ENCODE data around the gene CPE. TPM values are rescaled to one million over a fixed set of nuclear protein-coding genes. Genes with fewer than 3 reads are reported as not detected.

Gene CPE
- total RNA-seq, 1 donor from 2014 or later, result 64.3 TPM

DNA sequence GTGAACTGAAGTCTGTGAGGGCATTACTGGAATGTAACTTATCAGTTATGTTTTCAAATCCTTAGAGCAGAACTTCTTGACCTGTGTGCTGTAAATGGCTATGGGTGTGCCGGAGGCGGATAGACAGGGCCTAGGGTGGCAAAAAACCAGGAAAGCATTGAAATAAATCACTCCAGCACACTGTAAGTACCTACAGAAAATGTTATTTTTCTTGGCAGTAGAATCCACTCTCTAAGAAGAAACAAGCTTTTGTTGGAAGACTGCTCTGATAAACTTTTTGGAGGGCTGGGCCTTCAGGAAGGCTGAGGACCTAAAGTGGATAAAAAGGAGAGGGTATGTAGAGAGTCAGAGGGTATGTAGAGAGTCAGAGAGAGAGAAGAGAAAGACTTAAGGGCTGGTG lies 14.9 kb downstream of the CPE start:
- DNase-seq, result no peak
- intact Hi-C loops (cut with micrococcal nuclease), result no loop called here
- no peak for ATAC-seq

DNA sequence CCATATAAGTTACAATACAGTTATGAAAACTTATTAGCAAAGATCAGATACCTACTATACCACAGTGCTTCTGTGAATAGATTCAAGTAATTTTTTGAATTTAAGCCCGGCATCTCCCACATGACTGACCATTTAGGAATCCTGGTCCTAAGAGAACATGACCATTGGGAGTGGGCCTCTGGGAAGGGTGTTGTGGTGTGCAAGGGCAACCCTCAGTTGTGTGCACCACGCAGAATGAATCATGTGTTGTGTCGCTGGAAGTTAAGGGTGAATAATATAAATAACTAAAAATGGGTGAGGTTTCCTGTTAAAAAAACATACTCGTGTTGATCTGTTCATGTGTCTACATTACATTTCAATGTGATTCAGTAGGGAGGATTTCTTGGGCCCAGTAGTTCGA lies 15.5 kb downstream of the CPE start:
- ATAC-seq (no peak), DNase-seq (no peak)
- intact Hi-C loops (cut with micrococcal nuclease), result no loop called here

DNA sequence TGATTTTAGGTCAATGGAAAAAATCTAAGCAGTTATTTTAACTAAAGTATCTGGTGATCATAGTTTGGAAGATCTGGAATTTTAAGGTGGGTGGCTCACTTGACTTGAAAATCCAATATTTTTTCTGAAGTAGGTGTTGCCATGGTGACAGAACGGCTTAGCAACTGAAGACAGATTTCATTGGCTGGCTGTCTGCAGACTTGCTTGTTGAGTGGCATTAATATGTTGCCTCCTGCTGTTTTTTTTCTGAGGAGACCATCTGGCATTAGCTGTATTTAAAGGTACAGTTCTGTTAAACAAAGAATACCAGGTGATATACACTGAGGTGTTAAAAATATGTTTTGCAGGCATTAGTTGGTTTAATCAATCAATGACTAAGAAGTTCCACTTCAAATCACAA lies 19.8 kb downstream of the CPE start:
- intact Hi-C loops (cut with micrococcal nuclease), result no loop called here

DNA sequence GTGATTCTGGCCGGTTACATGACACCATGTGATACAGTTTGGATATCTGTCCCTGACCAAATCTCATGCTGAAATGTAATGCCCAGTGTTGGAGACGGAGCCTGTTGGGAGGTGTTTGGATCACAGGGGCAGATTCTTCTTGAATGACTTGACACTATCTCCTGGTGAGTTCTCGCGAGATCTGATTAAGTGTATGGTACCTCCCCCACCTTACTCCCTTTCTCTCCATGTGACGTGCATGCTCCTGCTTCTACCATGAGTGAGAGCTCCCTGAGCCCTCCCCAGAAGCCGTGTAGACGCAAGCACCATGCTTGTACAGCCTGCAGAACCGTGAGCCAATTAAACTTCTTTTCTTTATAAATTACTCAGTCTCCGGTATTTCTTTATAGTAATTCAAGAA lies 23.6 kb downstream of the CPE start:
- no peak for ATAC-seq
- intact Hi-C loops (cut with micrococcal nuclease), result no loop called here
- DNase-seq, result no peak

More for the DNA sequence above, 19.8 kb downstream of the CPE start:
- no peak for DNase-seq
- no peak for ATAC-seq

DNA sequence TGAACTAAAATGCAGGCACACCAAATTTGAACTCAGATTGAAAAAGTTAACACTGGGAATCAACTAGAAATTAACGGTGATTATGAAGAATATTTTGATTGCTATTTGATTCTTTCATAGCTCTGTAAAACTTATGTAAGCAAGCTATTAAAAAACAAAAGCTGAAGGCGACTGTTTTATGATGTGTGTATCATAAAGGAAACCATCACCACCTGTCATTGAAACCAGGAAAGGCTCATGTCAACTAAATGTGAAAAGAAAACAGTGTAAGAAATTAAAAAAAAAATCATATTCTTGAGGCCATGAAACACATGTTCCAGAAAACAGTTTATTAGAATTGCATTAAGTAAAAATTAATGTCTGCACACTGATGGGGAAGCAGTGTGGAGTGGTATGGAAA lies 24.2 kb downstream of the CPE start:
- ATAC-seq (no peak), DNase-seq (no peak)
- intact Hi-C loops (cut with micrococcal nuclease), result no loop called here

DNA sequence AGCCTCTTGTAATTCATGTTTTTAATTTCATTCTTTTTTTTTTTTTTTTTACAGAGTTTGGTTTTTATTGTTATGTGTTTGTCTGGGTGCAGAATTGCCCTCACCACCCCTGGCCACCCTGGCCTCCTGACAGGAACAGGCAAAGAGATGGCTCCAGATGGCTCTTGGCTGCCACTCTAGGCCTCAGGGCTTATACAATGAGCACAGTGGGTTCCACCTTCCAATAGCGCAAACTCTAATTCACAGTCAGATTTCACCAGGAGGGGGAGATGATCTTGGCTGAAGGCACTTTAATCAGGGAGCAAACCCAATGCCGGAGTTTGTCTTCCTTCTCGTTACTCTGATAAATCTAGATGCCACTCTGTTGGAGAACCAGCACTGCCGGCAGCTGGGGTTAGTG lies 24.8 kb downstream of the CPE start:
- ATAC-seq (no peak), DNase-seq (no peak)
- intact Hi-C loops (cut with micrococcal nuclease), result no loop called here

DNA sequence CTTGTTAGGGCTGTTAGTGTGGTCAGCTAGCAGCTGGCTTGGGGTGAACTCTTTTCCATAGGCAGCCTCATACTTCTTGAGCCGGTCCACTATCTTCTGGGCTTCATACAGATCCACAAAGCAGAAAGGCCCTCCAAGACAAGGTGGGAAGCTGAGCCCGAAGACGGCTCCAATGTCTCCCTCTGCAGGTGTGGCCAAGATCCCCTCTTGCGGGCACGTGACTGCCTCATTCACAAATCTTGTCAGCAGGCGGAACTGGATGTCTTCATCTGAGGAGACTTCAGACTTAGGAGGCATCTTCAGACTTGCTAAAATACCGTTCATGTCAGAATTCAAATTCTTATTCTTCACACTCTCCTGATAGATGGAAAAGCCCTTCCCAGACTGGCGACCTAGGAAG lies 25.3 kb downstream of the CPE start:
- DNase-seq, result no peak
- no peak for ATAC-seq
- intact Hi-C loops (cut with micrococcal nuclease), result no loop called here

DNA sequence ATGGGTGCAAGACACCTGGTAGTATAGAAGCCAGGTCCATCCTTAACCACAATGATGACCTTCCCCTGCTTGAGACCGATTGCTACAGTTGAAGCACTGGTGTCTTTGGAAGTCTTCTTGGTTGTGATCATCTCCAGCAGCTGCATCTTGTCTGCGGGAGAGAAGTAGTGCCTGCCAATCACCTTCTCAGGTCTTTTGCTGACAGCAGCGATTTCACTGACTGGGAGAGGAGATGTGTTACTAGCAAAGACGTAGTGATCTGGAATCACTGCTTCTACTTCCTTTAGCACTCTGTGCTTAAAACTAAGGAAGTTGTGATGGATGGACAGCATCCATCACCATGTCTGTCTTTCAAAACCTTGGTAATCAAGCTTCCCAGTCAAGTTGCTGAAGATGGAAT lies 25.9 kb downstream of the CPE start:
- intact Hi-C loops (cut with micrococcal nuclease), result no loop called here
- ATAC-seq, result no peak
- DNase-seq, result no peak

DNA sequence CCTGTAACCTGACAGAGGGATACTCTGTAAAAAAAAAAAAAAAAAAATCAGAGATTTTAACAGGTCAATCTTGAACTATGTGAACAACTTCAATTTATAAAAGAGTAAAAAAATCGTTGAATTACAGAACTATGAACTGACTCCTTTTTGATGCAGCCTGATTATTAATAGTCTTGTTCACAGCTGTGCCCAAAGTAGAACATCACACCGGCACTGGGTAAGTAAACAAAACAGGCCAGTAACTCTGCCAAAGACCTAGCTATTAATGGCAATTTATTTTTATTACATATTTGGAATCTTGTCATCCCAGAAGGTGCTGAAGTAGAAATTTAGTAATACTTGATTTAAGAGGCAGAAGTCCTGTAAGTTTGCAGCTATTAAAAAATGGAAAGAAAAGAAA lies 31.4 kb downstream of the CPE start:
- intact Hi-C loops (cut with micrococcal nuclease), result no loop called here
- DNase-seq (no peak), ATAC-seq (peak; percentile 41)

DNA sequence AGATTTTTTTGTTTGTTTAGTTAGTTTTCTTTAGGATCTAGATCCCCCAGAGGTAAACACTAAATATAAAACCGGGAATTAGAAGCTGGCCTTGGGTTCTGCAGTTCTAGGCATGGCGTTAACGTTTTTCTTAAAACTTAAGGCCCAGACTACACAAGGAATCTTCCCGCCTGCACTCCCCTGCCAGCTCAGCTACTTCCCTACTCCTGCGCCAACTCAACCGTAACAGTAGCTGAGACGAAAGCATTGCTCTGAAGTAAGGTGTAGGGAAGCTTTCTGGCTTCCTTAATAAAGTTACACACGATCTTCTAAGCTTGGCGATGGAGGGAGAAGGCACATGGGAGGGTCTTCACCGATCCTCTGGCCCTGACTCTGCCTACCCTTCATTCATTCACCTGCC lies 37.1 kb downstream of the CPE start:
- DNase-seq, result no peak
- ATAC-seq, result no peak
- intact Hi-C loops (cut with micrococcal nuclease), result no loop called here

DNA sequence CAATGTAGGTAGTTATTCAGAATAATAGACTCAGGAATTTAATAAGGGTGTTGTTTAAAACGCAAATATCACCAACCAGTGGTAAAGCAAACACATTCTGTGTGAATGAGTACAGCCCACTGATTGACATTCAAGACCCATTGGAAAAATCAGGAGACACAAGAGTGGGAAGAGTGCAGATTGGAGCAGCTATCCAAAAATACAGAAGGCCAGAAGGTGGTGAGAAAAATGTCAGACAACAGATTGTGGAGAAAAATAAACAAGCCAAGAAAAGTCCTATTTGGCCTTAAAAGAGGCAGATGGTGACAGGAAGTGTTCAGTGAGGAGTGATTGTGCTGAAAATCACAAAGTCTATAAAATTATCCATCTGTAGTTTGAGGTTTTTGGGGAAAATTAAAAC lies 39.3 kb downstream of the CPE start:
- intact Hi-C loops (cut with micrococcal nuclease), result no loop called here
- DNase-seq, result no peak
- no peak for ATAC-seq

DNA sequence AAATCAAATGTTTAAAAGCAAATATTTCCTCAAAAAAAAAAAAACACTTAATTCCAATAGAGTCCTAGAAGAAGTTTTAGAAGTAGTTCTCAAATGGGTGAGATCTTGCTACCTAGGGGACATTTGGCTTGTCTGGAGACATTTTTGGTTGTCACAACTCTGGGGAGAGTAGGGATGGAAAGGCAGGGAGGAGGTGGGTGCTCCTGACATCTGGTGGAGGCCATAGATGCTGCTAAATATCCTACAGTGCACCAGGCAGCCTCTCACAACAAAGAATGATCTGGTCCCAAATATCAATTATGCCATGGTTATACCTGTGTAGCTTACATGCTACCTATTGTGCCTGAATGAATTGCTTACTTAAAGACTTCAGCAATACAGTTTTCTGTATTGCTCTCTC lies 46.8 kb downstream of the CPE start:
- ATAC-seq, result no peak
- intact Hi-C loops (cut with micrococcal nuclease), result no loop called here

DNA sequence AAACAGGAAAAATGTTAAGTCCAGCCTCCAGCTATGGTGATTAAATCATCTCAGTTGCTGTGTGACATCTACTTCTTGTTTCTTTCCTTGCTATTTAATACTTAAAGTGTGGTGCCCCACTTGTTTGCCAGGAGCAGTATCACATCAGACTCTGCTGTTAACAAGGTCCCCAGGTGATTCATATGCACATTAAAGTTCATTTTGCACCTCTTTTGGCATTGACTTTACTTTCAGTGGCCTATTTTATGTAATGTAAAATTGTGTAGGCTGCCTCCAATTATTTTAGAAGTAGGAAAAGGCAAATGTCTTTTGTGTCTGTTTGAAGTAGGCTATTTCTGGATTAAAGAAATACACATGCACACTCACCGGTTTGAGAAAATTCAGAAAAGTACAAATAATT lies 47.5 kb downstream of the CPE start:
- intact Hi-C loops (cut with micrococcal nuclease), result no loop called here
- no peak for DNase-seq
- ATAC-seq, result no peak

More for the DNA sequence above, 46.8 kb downstream of the CPE start:
- no peak for DNase-seq

DNA sequence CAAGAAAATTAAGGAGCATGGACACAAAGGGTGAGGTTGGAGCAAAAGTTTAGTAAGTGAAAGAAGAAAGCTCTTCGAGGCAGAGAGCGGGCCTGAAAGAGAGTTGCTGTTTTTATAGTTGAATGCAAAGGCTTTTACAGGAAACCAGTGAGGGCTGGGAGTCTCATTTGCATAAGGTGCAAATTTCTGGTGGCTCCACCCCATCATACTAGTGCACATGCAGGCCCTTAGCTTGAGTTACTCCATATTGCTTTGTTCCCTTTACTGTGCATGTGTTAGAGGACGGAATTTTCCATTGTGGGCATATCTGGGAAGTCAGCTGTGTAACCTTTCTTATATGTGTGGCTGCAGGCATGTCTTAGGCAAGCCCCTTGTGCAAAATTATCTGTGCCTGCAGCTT lies 48.0 kb downstream of the CPE start:
- DNase-seq (no peak), ATAC-seq (no peak)
- intact Hi-C loops (cut with micrococcal nuclease), result no loop called here

DNA sequence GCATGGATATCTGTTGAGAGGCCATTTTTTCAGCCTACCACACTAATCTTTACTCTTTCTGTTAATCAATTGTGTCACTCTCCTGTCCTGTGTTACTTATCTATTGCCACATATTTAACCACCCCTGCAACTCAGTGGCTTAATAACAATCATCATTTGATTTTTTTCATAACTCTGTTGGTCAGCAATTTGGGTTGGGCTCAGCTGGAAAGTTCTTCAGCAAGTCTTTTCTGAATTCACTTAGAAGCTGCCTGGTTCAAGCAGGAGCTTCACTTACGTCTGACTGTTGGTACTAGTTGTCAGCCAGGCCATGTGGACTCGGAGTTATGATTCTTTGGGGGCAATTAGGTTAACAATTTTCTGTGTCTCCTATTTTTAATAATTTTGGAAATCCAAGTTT lies 50.1 kb downstream of the CPE start:
- ATAC-seq, result no peak
- DNase-seq, result no peak
- intact Hi-C loops (cut with micrococcal nuclease), result no loop called here

DNA sequence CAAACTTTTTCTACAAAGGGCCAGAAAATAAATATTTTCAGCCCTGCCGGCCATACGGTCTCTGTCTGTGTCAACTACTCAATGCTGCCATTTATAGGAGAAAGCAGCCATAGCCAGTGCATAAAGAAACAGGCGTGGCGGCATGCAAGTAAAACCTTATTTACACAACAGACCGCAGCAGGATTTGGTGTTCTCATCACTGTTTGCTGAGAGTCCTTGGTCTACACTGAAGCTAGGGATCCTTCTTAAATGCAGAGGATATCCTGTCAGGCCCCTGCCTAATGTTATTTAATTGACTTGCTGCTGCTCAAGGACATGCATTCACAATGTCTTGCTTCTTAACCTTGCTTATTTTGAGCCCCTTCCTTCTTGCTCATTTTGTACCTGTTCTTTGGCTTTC lies 54.7 kb downstream of the CPE start:
- no peak for DNase-seq
- intact Hi-C loops (cut with micrococcal nuclease), result no loop called here
- no peak for ATAC-seq

DNA sequence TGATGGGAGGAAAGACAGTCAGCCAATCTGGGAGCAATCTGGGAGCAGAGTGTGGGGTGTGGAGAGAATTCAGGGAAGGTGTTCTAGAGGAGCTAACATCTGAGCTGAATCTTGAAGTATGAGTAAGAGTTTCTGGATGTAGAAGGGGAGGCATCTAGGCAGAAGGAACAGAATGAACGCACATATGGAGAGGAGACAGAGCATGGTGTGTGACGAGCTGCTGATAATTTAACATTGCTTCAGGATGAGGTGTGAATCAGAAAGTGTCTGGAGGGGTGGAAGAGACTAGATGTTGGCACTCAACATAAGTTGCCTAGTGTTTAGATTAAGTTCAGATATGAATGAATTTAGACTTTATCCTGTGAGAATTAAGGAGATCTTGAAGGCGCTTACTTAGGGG lies 58.9 kb downstream of the CPE start:
- intact Hi-C loops (cut with micrococcal nuclease), result no loop called here
- DNase-seq (no peak), ATAC-seq (no peak)

DNA sequence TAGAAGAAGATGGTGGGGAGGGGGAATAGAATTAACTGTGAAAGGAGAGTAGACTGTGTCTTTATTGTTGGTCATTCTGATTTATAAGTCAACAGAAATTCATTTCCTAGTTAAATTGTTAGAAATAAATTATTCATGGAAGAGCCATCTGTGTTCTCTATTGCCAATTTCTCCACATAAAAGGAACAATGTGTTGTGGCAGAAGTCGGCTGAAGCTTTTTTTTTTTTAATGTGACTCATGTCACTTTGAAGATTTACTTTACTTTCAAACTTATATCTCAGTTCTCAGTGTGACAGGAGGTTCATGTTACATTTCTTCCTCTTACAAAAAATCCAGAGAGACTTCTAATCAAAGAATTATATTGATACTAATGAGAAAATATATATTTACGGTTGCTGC lies 60.5 kb downstream of the CPE start:
- intact Hi-C loops (cut with micrococcal nuclease), result no loop called here
- DNase-seq (no peak), ATAC-seq (no peak)

DNA sequence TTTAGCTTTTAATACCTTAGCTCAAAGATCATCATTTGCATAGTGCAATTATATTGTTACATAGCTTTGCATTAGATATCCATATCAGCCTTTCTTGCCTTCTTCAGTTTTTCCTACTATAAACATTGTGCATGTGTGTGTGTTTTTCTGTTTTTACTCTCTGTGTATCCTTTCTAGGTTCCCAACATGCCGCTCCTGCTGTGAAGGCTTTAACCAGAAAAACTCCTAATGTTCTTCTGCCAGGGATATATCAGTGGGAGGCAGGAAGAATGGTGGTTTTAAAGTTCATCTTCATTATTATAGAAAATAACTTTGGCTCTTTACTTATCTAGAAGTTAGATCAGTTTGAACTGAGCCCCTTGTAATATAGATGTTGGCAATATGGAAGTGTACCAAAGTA lies 61.2 kb downstream of the CPE start:
- DNase-seq, result no peak
- ATAC-seq, result no peak
- intact Hi-C loops (cut with micrococcal nuclease), result no loop called here

DNA sequence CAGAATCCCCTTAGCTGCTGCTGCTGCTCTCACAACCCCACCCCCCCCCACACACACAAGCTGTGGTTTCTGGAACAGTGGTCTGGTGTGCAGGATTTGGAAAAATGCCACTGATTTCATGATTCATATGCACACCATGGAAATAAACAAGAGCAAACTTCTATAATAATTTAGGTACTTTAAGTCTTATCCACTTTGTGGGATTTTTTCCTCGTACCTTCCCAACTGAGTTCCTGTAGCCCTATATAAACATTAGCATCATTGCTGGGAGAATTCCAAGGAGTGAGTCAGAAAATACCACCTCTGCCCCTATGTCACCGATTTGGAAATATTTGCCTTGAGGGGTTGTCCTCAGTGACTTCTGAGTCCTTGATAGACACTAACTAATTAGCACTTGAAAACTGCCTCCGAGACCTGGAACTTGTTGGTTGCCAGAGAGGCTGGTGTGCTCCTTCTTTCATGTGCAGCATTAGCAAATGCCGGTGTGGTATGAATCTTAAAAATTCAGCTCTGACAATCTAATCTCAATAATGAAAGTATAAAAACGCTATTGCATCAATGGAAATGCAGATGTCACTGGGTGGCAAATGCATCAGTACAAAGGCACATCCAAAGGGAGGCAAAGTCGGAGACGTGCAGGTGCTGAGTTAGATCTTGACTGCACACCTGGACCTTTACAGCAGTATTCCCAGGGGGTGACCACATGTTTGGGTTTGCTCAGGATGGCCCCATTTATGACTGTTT lies 61.8 kb downstream of the CPE start:
- intact Hi-C loops (cut with micrococcal nuclease), result no loop called here
- DNase-seq (no peak), ATAC-seq (no peak)

DNA sequence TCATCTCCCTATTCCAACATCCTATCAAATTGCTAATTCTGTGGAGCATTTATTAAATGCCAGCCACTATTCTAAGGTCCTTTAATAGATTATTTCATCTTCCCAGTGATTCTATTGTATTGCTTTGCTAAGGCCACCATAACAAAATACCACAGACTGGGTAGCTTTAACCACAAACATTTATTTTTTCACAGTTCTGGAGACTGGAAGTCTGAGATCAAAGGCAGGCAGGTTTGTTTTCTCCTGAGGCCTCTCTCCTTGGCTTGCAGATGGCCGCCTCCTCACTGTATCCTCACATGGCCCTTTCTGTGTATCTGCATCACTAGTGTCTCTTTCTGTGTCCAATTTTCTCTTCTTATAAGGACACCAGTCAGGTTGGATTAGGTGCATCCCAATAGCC lies 64.5 kb downstream of the CPE start:
- no peak for ATAC-seq
- DNase-seq, result no peak
- intact Hi-C loops (cut with micrococcal nuclease), result no loop called here

DNA sequence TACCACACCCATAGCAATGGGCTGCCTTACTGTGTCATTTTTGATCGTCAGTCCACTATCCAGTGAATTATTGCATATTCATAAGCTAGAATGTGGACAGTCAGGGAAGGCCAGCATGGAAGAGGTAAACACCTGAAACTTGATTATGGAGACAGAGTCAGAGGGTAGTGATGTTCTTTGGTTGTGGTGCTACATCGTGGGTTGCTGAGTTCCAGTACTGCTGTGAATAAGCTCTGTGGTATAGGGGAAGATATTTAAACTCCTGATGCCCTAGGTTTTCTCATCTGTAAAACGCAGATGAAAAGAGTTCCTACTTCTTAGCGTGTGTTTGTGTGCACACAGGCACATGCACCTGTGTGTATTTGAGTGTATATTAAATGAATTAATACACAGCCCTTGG lies 69.9 kb downstream of the CPE start:
- DNase-seq (no peak), ATAC-seq (no peak)
- intact Hi-C loops (cut with micrococcal nuclease), result no loop called here
